HG03460 (cell line): ENCODE results near the gene KCNE2.
A peak's percentile ranks its signal among the peaks of the same experiment; 100 is the strongest.

Source experiments
- ATAC-seq: cut with Tn5 transposase; IDR thresholded peaks from one replicate; pipeline ENCODE4 v1.9.1; 2021; ENCODE audit not compliant: unreplicated experiment

The KCNE2 gene

GRCh38 chr21:34363733-34364132, at the start of gene KCNE2:
TSS of gene KCNE2 (plus strand) at chr21:34364006. CDS start at chr21:34370479, 6,473 bp downstream.
- no peak for ATAC-seq

- ATAC-seq = no peak
Observed at GRCh38 chr21:34319585-34319984, 44.2 kb upstream of the KCNE2 start.

- ATAC-seq = no peak
Observed at GRCh38 chr21:34320011-34320410, 43.8 kb upstream of the KCNE2 start.

- no peak for ATAC-seq
Observed at GRCh38 chr21:34330055-34330454, 33.8 kb upstream of the KCNE2 start.

GRCh38 chr21:34331726-34332125, 32.1 kb upstream of the KCNE2 start:
- ATAC-seq = no peak

GRCh38 chr21:34332347-34332746, 31.5 kb upstream of the KCNE2 start:
- no peak for ATAC-seq

GRCh38 chr21:34333121-34333739, 30.6 kb upstream of the KCNE2 start:
- no peak for ATAC-seq

GRCh38 chr21:34335316-34335715, 28.5 kb upstream of the KCNE2 start:
- no peak for ATAC-seq

GRCh38 chr21:34336245-34336644, 27.6 kb upstream of the KCNE2 start:
- no peak for ATAC-seq

- ATAC-seq = no peak
Observed at GRCh38 chr21:34336756-34337391, 26.9 kb upstream of the KCNE2 start.

- no peak for ATAC-seq
Observed at GRCh38 chr21:34337741-34338140, 26.1 kb upstream of the KCNE2 start.

GRCh38 chr21:34338226-34338625, 25.6 kb upstream of the KCNE2 start:
- ATAC-seq = no peak

GRCh38 chr21:34340061-34340460, 23.7 kb upstream of the KCNE2 start:
- ATAC-seq = no peak

- ATAC-seq = no peak
Observed at GRCh38 chr21:34342476-34342875, 21.3 kb upstream of the KCNE2 start.

- ATAC-seq = no peak
Observed at GRCh38 chr21:34343347-34343746, 20.5 kb upstream of the KCNE2 start.

- ATAC-seq = no peak
Observed at GRCh38 chr21:34343838-34344381, 19.9 kb upstream of the KCNE2 start.

- no peak for ATAC-seq
Observed at GRCh38 chr21:34344584-34344983, 19.2 kb upstream of the KCNE2 start.

- ATAC-seq = no peak
Observed at GRCh38 chr21:34345091-34345871, 18.5 kb upstream of the KCNE2 start.

- no peak for ATAC-seq
Observed at GRCh38 chr21:34345892-34346291, 17.9 kb upstream of the KCNE2 start.

- no peak for ATAC-seq
Observed at GRCh38 chr21:34348890-34349519, 14.8 kb upstream of the KCNE2 start.

GRCh38 chr21:34351786-34352241, 12.0 kb upstream of the KCNE2 start:
- peak; percentile 83 for ATAC-seq
